ENCODE results near the gene AFF3. TPM values are rescaled to one million over a fixed set of nuclear protein-coding genes. Genes with fewer than 3 reads are reported as not detected.

AFF3 gene
- total RNA-seq, 1 experiment from 2014 or later: 8.9 TPM

- DNase-seq (ENCODE audit: low read depth): peak; percentile 23
Measured at GRCh38 chr2:99857867-99858444, 284.4 kb downstream of the AFF3 start.

- DNase-seq (ENCODE audit: low read depth): no peak
Measured at GRCh38 chr2:99857372-99857771, 285.0 kb downstream of the AFF3 start.

- no peak for DNase-seq (ENCODE audit: low read depth)
Measured at GRCh38 chr2:99856119-99856518, 286.3 kb downstream of the AFF3 start.

- DNase-seq (ENCODE audit: low read depth): no peak
Measured at GRCh38 chr2:99854236-99854852, 288.0 kb downstream of the AFF3 start.

- no peak for DNase-seq (ENCODE audit: low read depth)
Measured at GRCh38 chr2:99852956-99853355, 289.4 kb downstream of the AFF3 start.

GRCh38 chr2:99852376-99852934 lies 289.9 kb downstream of the AFF3 start:
- no peak for DNase-seq (ENCODE audit: low read depth)

- no peak for DNase-seq (ENCODE audit: low read depth)
Measured at GRCh38 chr2:99851811-99852210, 290.6 kb downstream of the AFF3 start.

GRCh38 chr2:99851089-99851488 lies 291.3 kb downstream of the AFF3 start:
- DNase-seq (ENCODE audit: low read depth): no peak

- DNase-seq (ENCODE audit: low read depth): peak; percentile 46
Measured at GRCh38 chr2:99850084-99850710, 292.2 kb downstream of the AFF3 start.

- DNase-seq (ENCODE audit: low read depth): no peak
Measured at GRCh38 chr2:99846462-99847107, 295.8 kb downstream of the AFF3 start.

GRCh38 chr2:99845296-99845695 lies 297.1 kb downstream of the AFF3 start:
- no peak for DNase-seq (ENCODE audit: low read depth)

GRCh38 chr2:99842451-99842850 lies 299.9 kb downstream of the AFF3 start:
- no peak for DNase-seq (ENCODE audit: low read depth)

- peak; percentile 52 for DNase-seq (ENCODE audit: low read depth)
Measured at GRCh38 chr2:99841749-99842148, 300.6 kb downstream of the AFF3 start.

GRCh38 chr2:99840831-99841230 lies 301.6 kb downstream of the AFF3 start:
- DNase-seq (ENCODE audit: low read depth): no peak

- no peak for DNase-seq (ENCODE audit: low read depth)
Measured at GRCh38 chr2:99836690-99837605, 305.4 kb downstream of the AFF3 start.

GRCh38 chr2:99834426-99834825 lies 308.0 kb downstream of the AFF3 start:
- DNase-seq (ENCODE audit: low read depth): no peak

GRCh38 chr2:99833586-99834201 lies 308.7 kb downstream of the AFF3 start:
- no peak for DNase-seq (ENCODE audit: low read depth)

- no peak for DNase-seq (ENCODE audit: low read depth)
Measured at GRCh38 chr2:99832926-99833325, 309.5 kb downstream of the AFF3 start.

- no peak for DNase-seq (ENCODE audit: low read depth)
Measured at GRCh38 chr2:99831772-99832171, 310.6 kb downstream of the AFF3 start.

- no peak for DNase-seq (ENCODE audit: low read depth)
Measured at GRCh38 chr2:99827296-99827999, 314.9 kb downstream of the AFF3 start.

All from Daoy (cell line).